ENCODE data around the gene CDH22. TPM values are rescaled to one million over a fixed set of nuclear protein-coding genes. Genes with fewer than 3 reads are reported as not detected.

Gene CDH22
- total RNA-seq, 1 experiment from 2014 or later, result 0.11 TPM

GRCh38 chr20:46228670-46229069 is 79.6 kb downstream of the CDH22 start:
- Mint-ChIP-seq H3K4me3 (ENCODE audit: unreplicated experiment) (no peak overlapping the region), H3K4me1 (ENCODE audit: low read depth, unreplicated experiment) (no peaks in the 10 kb centered on the region), H3K27ac (ENCODE audit: unreplicated experiment) (no peak overlapping the region), H3K36me3 (ENCODE audit: insufficient read depth, unreplicated experiment) (no peaks in the 10 kb centered on the region), H3K9me3 (ENCODE audit: unreplicated experiment) (no peaks in the 10 kb centered on the region), H3K27me3 (ENCODE audit: insufficient read depth, unreplicated experiment) (peaks cover 21% of the 10 kb centered on the region)
- no peaks in the 10 kb centered on the region; the same call in 1 of the 2 replicates for H3K27me3 ChIP-seq (replicated peaks; ENCODE audit: control insufficient read depth, insufficient read depth, low read length)
- H3K36me3 ChIP-seq (ENCODE audit: control insufficient read depth, insufficient read depth, low read length), result no peaks in the 10 kb centered on the region
- POLR2A ChIA-PET, result no interaction called here
- no peak overlapping the region for H3K4me3 ChIP-seq (ENCODE audit: low read depth, low read length)
- H3K4me1 ChIP-seq, result no peaks in the 10 kb centered on the region
- CTCF ChIA-PET, result no interaction called here
- intact Hi-C loops (cut with micrococcal nuclease; ENCODE audit: unreplicated experiment), result no loop called here
- no peak for TF ChIP-seq CTCF (IDR thresholded peaks at IDR 0.05; ENCODE audit: insufficient read depth in 1 of 2, low read depth in 1 of 2, low read length in 1 of 2, severe bottlenecking in 1 of 2, unreplicated experiment in 1 of 2)
- BruUV-seq (replicated peaks), result no TSS peak
- H3K9me3 ChIP-seq, result no peaks in the 10 kb centered on the region
- DNase-seq, result no peak

GRCh38 chr20:46227272-46227767 is 81.0 kb downstream of the CDH22 start:
- Histone ChIP-seq H3K36me3 (ENCODE audit: control insufficient read depth, insufficient read depth, low read length) (no peaks in the 10 kb centered on the region), H3K27me3 (replicated peaks; ENCODE audit: control insufficient read depth, insufficient read depth, low read length) (no peaks in the 10 kb centered on the region; the same call in 1 of the 2 replicates), H3K4me1 (no peaks in the 10 kb centered on the region), H3K9me3 (no peaks in the 10 kb centered on the region), H3K4me3 (ENCODE audit: low read depth, low read length) (no peak overlapping the region)
- ChIA-PET CTCF (no interaction called here), POLR2A (no interaction called here)
- Mint-ChIP-seq H3K27me3 (ENCODE audit: insufficient read depth, unreplicated experiment) (peaks cover 24% of the 10 kb centered on the region), H3K27ac (ENCODE audit: unreplicated experiment) (no peak overlapping the region), H3K9me3 (ENCODE audit: unreplicated experiment) (no peaks in the 10 kb centered on the region), H3K36me3 (ENCODE audit: insufficient read depth, unreplicated experiment) (no peaks in the 10 kb centered on the region), H3K4me1 (ENCODE audit: low read depth, unreplicated experiment) (no peaks in the 10 kb centered on the region), H3K4me3 (ENCODE audit: unreplicated experiment) (no peak overlapping the region)
- DNase-seq, result no peak
- no TSS peak for BruUV-seq (replicated peaks)
- no peak for TF ChIP-seq CTCF (IDR thresholded peaks at IDR 0.05; ENCODE audit: insufficient read depth in 1 of 2, low read depth in 1 of 2, low read length in 1 of 2, severe bottlenecking in 1 of 2, unreplicated experiment in 1 of 2)
- intact Hi-C loops (cut with micrococcal nuclease; ENCODE audit: unreplicated experiment), result no loop called here

- no TSS peak for BruUV-seq (replicated peaks)
- CTCF ChIA-PET, result interaction anchor here (0.7 kb wide), 1 partner anchor 463 kb away, joined by 3 read pairs; no protein-coding TSS in a partner anchor
- Mint-ChIP-seq H3K9me3 (ENCODE audit: unreplicated experiment) (no peaks in the 10 kb centered on the region), H3K27ac (ENCODE audit: unreplicated experiment) (no peak overlapping the region), H3K27me3 (ENCODE audit: insufficient read depth, unreplicated experiment) (peaks cover 24% of the 10 kb centered on the region), H3K36me3 (ENCODE audit: insufficient read depth, unreplicated experiment) (no peaks in the 10 kb centered on the region), H3K4me3 (ENCODE audit: unreplicated experiment) (no peak overlapping the region), H3K4me1 (ENCODE audit: low read depth, unreplicated experiment) (no peaks in the 10 kb centered on the region)
- Histone ChIP-seq H3K36me3 (ENCODE audit: control insufficient read depth, insufficient read depth, low read length) (no peaks in the 10 kb centered on the region), H3K4me3 (ENCODE audit: low read depth, low read length) (no peak overlapping the region), H3K9me3 (no peaks in the 10 kb centered on the region), H3K27me3 (replicated peaks; ENCODE audit: control insufficient read depth, insufficient read depth, low read length) (no peaks in the 10 kb centered on the region; the same call in 1 of the 2 replicates), H3K4me1 (no peaks in the 10 kb centered on the region)
- intact Hi-C loops (cut with micrococcal nuclease; ENCODE audit: unreplicated experiment), result no loop called here
- POLR2A ChIA-PET, result no interaction called here
- no peak for TF ChIP-seq CTCF (IDR thresholded peaks at IDR 0.05; ENCODE audit: insufficient read depth in 1 of 2, low read depth in 1 of 2, low read length in 1 of 2, severe bottlenecking in 1 of 2, unreplicated experiment in 1 of 2)
- no peak for DNase-seq
These were observed 81.7 kb downstream of the CDH22 start for GRCh38 chr20:46226602-46227001.

All from Caco-2 (cell line).